Skin epidermis (tissue), 12 donors: Measurements from ENCODE around the gene LAG3.

Experiments
- H3K27ac ChIP-seq, 21 experiments: fragments of 200-600 bp; sonication (generic) in 11 of 21; one replicate each; pipeline ENCODE4 v1.5.0; 2020; ENCODE audit warnings: mild to moderate bottlenecking in 3 of 21, inconsistent platforms in 2 of 21, moderate library complexity in 2 of 21
- H3K4me3 ChIP-seq, 7 experiments: fragments of 200-600 bp; sonication (generic) in 2 of 7; one replicate each; pipeline ENCODE4 v1.5.0; 2020; ENCODE audit warnings: inconsistent platforms in 2 of 7, mild to moderate bottlenecking in 2 of 7, moderate library complexity in 1 of 7

Gene LAG3

DNA sequence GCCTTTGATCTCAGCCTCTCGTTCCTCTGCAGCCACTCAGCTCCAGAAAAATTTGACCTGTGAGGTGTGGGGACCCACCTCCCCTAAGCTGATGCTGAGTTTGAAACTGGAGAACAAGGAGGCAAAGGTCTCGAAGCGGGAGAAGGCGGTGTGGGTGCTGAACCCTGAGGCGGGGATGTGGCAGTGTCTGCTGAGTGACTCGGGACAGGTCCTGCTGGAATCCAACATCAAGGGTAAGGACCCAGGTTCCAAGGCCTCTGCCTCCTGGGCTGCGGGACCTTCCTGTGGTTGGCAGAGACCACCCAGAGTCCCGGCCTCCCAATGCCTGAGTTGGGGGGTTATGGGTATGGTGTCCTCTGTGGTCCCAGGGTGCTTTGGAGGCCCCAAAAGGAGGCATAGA lies 44.8 kb downstream of the LAG3 start:
- H3K27ac ChIP-seq: no peak overlapping the region
- H3K4me3 ChIP-seq: no peak overlapping the region

- Histone ChIP-seq H3K4me3 (no peak overlapping the region), H3K27ac (no peak overlapping the region)
Measured at GRCh38 chr12:6817662-6818157, 45.4 kb downstream of the LAG3 start.

DNA sequence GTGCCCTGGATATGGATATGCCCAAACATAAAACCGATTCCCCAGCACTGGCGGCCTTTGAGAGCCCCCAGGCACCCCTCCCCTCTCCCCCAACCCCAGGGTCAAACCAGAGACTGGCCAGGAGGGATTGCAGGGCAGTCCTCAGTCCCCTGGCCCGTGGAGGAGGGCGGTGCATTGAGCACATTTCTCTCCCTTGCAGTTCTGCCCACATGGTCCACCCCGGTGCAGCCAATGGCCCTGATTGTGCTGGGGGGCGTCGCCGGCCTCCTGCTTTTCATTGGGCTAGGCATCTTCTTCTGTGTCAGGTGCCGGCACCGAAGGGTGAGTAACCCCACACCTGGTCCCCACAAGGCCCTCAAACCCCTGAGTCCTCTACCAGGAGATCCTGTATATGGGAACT lies 45.9 kb downstream of the LAG3 start:
- Histone ChIP-seq H3K4me3 (no peak overlapping the region), H3K27ac (no peak overlapping the region)

DNA sequence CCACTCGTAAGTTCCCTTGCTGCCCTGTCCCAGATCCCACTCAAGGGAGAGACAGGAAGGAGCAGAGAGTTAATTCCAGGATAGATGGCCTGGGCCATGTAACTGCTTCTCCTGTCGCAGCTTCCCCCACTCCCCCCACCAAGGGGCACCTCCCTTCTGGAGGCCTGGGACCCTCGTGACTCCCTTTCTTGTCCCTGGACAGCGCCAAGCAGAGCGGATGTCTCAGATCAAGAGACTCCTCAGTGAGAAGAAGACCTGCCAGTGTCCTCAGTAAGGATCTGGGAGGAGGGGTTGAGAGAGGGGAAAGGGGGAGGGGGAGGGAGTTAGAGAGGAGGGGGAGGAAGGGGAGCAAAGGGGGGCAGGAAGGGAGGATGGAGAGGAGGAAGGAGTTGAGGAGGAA lies 46.3 kb downstream of the LAG3 start:
- Histone ChIP-seq H3K4me3 (no peak overlapping the region), H3K27ac (no peak overlapping the region)

DNA sequence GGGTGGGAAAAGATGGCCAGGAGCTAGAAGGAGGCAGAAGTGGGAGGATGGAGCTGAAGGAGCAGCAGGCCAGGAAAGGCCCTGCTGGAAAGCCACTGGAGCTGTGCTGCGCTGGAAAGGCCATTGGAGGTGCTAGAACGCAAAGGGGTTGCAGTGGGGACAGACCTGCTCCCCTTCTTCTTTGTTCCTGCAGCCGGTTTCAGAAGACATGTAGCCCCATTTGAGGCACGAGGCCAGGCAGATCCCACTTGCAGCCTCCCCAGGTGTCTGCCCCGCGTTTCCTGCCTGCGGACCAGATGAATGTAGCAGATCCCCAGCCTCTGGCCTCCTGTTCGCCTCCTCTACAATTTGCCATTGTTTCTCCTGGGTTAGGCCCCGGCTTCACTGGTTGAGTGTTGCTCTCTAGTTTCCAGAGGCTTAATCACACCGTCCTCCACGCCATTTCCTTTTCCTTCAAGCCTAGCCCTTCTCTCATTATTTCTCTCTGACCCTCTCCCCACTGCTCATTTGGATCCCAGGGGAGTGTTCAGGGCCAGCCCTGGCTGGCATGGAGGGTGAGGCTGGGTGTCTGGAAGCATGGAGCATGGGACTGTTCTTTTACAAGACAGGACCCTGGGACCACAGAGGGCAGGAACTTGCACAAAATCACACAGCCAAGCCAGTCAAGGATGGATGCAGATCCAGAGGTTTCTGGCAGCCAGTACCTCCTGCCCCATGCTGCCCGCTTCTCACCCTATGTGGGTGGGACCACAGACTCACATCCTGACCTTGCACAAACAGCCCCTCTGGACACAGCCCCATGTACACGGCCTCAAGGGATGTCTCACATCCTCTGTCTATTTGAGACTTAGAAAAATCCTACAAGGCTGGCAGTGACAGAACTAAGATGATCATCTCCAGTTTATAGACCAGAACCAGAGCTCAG lies 47.0 kb downstream of the LAG3 start:
- H3K27ac ChIP-seq: no peak overlapping the region
- H3K4me3 ChIP-seq: no peak overlapping the region

DNA sequence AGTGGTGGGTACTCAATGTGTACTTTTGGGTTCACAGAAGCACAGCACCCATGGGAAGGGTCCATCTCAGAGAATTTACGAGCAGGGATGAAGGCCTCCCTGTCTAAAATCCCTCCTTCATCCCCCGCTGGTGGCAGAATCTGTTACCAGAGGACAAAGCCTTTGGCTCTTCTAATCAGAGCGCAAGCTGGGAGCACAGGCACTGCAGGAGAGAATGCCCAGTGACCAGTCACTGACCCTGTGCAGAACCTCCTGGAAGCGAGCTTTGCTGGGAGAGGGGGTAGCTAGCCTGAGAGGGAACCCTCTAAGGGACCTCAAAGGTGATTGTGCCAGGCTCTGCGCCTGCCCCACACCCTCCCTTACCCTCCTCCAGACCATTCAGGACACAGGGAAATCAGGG lies 47.8 kb downstream of the LAG3 start:
- Histone ChIP-seq H3K4me3 (no peak overlapping the region), H3K27ac (no peak overlapping the region)

DNA sequence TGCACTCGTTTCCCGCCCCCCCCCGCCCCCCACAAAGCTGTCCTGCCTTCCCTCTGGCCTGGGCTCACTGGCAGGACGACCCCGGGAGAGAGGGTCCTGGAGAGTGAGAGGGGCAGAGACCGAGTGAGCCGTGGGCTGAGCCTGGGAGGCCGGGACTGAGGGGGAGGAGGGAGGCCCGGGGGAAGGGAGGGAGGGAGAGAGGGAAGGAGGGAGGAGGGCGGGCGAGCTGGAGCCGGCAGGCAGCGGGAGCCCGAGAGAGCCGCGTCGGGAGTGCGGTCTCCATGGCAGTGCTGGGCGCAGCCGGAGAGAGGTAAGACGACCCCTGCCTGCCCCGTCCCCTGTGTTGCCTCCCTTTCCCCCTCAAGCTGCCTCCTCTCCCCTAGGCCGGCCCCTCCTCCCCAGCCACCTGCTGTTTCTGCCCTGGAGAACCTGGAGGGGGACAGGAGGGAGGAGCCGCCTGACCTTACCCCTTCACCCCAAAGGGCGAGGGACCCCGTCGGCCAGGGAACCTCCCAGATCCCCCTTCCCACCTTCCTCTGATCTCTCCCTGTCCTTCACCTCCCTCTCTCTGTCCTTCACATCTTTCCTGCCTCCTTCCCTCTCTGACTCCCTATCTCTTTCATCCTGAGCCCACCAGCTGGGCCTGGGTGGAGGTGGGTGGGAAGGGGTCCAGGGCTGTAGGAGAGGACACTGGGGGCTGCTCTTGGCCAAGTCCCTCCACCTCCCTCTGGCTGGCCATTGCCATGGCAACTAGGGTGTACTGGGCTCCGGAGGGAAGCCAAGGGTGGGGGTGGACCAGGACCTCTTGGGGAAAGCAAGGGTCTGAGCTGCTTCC lies 49.5 kb downstream of the LAG3 start, which contains the start of gene GPR162:
TSS of gene GPR162 (plus strand) at position 231 of the 835 bp plus-strand sequence. CDS start 2,078 bp downstream, outside the sequence.
- H3K4me3 ChIP-seq: peak within 1 kb of the TSS; percentile 13 to 44 (median 31)
- peak within 1 kb of the TSS in 11 of 21 experiments; percentile 5 to 62 (median 46) for H3K27ac ChIP-seq

- H3K27ac ChIP-seq: no peak overlapping the region
- peak overlapping the region in 1 of 7 experiments; percentile 29 for H3K4me3 ChIP-seq
Measured at GRCh38 chr12:6822426-6823135, 50.3 kb downstream of the LAG3 start.

- Histone ChIP-seq H3K27ac (no peak overlapping the region), H3K4me3 (no peak overlapping the region)
Measured at GRCh38 chr12:6823182-6824084, 51.1 kb downstream of the LAG3 start.

- H3K4me3 ChIP-seq: no peak overlapping the region
Measured at GRCh38 chr12:6824085-6824775, 51.9 kb downstream of the LAG3 start.

DNA sequence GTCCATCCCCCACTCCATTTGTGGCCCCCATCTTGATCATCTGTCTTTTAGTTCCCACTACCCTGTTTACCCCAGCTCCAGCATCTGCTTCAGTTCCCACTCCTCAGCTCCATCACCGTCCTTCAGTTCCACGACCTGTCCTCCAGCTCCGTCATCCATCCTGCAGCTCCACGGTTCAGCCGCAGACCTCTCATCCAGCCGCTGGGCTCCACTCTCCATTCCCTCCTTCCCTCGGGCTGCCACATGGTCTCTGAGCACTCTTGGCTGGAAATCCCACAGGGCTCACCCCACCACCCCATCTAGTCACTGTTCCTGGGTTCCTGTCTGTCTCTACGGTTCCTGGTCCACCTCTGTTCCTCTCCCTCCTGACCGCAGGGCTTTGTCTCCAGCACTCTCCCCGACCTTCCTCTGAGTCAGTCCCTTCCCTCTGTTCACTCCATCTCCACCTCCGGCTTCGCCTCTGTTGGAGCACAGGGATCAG lies 52.6 kb downstream of the LAG3 start:
- H3K27ac ChIP-seq: peak overlapping the region in 1 of 21 experiments; percentile 22

More at GRCh38 chr12:6824085-6824775, 51.9 kb downstream of the LAG3 start:
- H3K27ac ChIP-seq: no peak overlapping the region

DNA sequence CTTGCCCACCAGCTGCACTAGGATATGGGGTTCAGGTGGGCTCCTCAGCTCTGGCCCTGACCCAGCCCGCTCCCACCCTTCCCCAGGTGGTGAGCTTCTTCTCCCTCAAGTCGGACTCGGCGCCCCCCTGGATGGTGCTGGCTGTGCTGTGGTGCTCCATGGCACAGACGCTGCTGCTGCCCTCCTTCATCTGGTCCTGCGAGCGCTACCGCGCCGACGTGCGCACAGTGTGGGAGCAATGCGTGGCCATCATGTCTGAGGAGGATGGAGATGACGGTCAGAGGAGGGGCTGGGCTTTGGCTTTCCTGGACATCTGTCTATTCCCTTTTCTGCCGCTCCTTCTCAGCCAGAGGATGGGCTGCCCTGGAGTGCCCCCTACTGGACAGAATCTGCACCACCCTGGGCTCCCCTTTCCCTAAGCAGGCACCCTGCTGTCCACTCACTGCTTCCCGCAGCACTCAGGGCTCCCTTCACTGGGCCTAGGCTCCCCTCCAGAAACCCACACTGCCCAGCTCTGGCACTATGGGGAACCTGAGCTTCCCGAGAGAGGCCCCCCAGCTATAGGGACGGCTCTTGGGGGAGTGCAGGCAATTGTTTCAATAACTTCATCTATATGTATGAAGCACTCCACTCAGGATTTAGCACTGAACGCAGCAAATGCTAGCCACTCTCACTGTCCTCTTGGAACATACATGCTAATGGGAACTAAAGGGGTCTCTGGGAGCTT lies 53.2 kb downstream of the LAG3 start:
- Histone ChIP-seq H3K27ac (peak overlapping the region in 1 of 21 experiments; percentile 22), H3K4me3 (no peak overlapping the region)

More for the DNA sequence above, 52.6 kb downstream of the LAG3 start:
- H3K4me3 ChIP-seq: no peak overlapping the region

- Histone ChIP-seq H3K4me3 (no peak overlapping the region), H3K27ac (no peak overlapping the region)
Measured at GRCh38 chr12:6826125-6826733, 53.9 kb downstream of the LAG3 start.

DNA sequence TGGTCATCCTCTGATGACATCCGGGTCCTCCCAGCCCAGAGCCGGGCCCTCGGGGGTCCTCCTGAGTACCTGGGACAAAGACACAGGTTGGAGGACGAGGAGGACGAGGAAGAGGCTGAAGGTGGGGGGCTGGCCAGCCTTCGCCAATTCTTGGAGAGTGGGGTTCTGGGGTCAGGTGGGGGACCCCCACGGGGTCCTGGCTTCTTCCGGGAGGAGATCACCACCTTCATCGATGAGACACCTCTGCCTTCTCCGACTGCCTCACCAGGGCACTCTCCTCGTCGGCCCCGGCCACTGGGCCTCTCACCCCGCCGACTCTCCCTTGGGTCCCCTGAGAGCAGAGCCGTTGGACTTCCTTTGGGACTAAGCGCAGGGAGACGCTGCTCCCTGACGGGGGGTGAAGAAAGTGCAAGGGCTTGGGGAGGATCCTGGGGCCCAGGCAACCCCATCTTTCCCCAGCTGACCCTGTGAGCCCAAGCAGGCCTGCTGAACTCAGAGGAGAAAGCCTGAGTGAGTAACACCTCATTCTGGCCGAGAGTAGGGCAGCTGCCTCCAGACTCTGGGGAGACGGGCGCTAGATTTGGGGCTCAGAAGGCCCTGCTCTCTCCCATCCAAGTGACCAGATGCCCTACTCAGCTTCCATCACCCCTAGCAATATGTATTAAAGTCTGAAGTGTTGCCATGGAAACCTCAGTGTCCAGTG lies 54.6 kb downstream of the LAG3 start:
- peak overlapping the region in 5 of 21 experiments; percentile 15 to 57 (median 29) for H3K27ac ChIP-seq

GRCh38 chr12:6827437-6827911 lies 55.2 kb downstream of the LAG3 start:
- Histone ChIP-seq H3K4me3 (no peak overlapping the region), H3K27ac (peak overlapping the region in 6 of 21 experiments; percentile 15 to 71 (median 36))

More for the DNA sequence above, 54.6 kb downstream of the LAG3 start:
- H3K4me3 ChIP-seq: no peak overlapping the region
